GM12878 (cell line): ENCODE measurements around the gene CLSTN2. TPM values are rescaled to one million over a fixed set of nuclear protein-coding genes. Genes with fewer than 3 reads are reported as not detected.

Experiments
- ATAC-seq: fragments of 200-7000 bp; cut with Tn5 transposase; 3 replicates; pipeline ENCODE4 v1.9.1; 2020; ENCODE audit warnings: mild to moderate bottlenecking, moderate library complexity
- BruUV-seq: library from RNA; stranded (reverse); fragments of 400-500 nt; replicated peaks from 2 replicates; lab custom pipeline; 2021; lab: Mats Ljungman, UMichigan
- CTCF ChIA-PET: fragments of 300-600 bp; sonication (Branson Sonifier 250); formaldehyde crosslinking; extraction: SDS; loops from one replicate; lab custom pipeline; 2021; ENCODE audit warnings: inconsistent platforms; lab: Yijun Ruan, JAX
- POLR2A ChIA-PET: fragments of 350-600 bp; formaldehyde crosslinking; extraction: SDS; loops from one replicate; lab custom pipeline; 2021; ENCODE audit warnings: inconsistent platforms; lab: Charles Lee
- RAD21 ChIA-PET: fragments of 300-600 bp; sonication (Branson Sonifier 250); formaldehyde crosslinking; loops from one replicate; lab custom pipeline; 2023; ENCODE audit warnings: antibody characterized with exemption; ENCODE audit not compliant: unreplicated experiment; lab: Charles Lee
- SMC1A ChIA-PET: fragments of 300-600 bp; sonication (Branson Sonifier 250); formaldehyde crosslinking; loops from one replicate; lab custom pipeline; 2023; ENCODE audit not compliant: unreplicated experiment, uncharacterized antibody; lab: Charles Lee
- DNase-seq: peaks from one replicate; pipeline ENCODE4 v3.0.0-alpha.2; 2011; ENCODE audit warnings: low read depth, low spot score
- FAIRE-seq: peaks from 3 replicates; lab custom pipeline; 2011; peaks lifted over from hg19 to GRCh38; lab: Jason Lieb, UNC
- H2AFZ ChIP-seq: 2 replicates; pipeline ENCODE4 v1.6.0; 2011; ENCODE audit warnings: low read depth, low read length, control low read depth; ENCODE audit not compliant: control insufficient read depth
- H3K27ac ChIP-seq: 2 replicates; pipeline ENCODE4 v1.5.1; 2011; ENCODE audit warnings: control low read depth; ENCODE audit not compliant: control insufficient read depth, insufficient read depth
- H3K27me3 ChIP-seq, 2 experiments: replicated peaks in 1 of 2; 2 replicates each; pipeline versions ENCODE4 v1.6.0 to v1.6.1; 2011; ENCODE audit warnings: low read length in 1 of 2; ENCODE audit not compliant: control insufficient read depth in 2 of 2, insufficient read depth in 2 of 2
- H3K36me3 ChIP-seq, 2 experiments: 2 replicates each; pipeline ENCODE4 v1.5.1; 2011; ENCODE audit warnings: low read length in 1 of 2; ENCODE audit not compliant: control insufficient read depth in 2 of 2, insufficient read depth in 2 of 2
- H3K4me1 ChIP-seq: 2 replicates; pipeline ENCODE4 v1.6.1; 2011; ENCODE audit warnings: mild to moderate bottlenecking, low read length, moderate library complexity, mixed read lengths; ENCODE audit not compliant: control insufficient read depth, insufficient read depth
- H3K4me2 ChIP-seq: 2 replicates; pipeline ENCODE4 v1.6.0; 2011; ENCODE audit warnings: control low read depth; ENCODE audit not compliant: control insufficient read depth, insufficient read depth
- H3K4me3 ChIP-seq: fragments of 200-600 bp; sonication (generic); 2 replicates; pipeline ENCODE4 v1.5.1; 2016
- H3K79me2 ChIP-seq: 2 replicates; pipeline ENCODE4 v1.6.0; 2011; ENCODE audit warnings: low read length; ENCODE audit not compliant: control insufficient read depth, insufficient read depth
- H3K9ac ChIP-seq: 2 replicates; pipeline ENCODE4 v1.8.0; 2011; ENCODE audit warnings: low read length, control low read depth, mixed read lengths; ENCODE audit not compliant: control insufficient read depth, insufficient read depth
- H3K9me3 ChIP-seq: replicated peaks from 3 replicates; pipeline ENCODE4 v1.5.1; 2011; ENCODE audit warnings: mild to moderate bottlenecking, low read length; ENCODE audit not compliant: control insufficient read depth, insufficient read depth
- H4K20me1 ChIP-seq: 2 replicates; pipeline ENCODE4 v1.6.0; 2011; ENCODE audit not compliant: control insufficient read depth, insufficient read depth
- RBBP5 ChIP-seq: fragments of 200-600 bp; sonication (generic); conservative IDR thresholded peaks from 2 replicates; pipeline ENCODE4 v1.6.1; 2016
- TCF12 ChIP-seq: IDR thresholded peaks from 2 replicates; pipeline ENCODE4 v1.6.1; 2011; ENCODE audit warnings: low read depth, mild to moderate bottlenecking, low read length
- ZBED1 ChIP-seq: IDR thresholded peaks from 2 replicates; pipeline ENCODE4 v1.6.1; 2016; ENCODE audit warnings: borderline replicate concordance
- WGBS: methylation state at CpG from one replicate; pipeline ENCODE4 v1.1.6; 2016; ENCODE audit warnings: low lambda C conversion rate; ENCODE audit not compliant: insufficient replicate concordance, insufficient coverage; ENCODE audit errors: missing lambda C conversion rate; 5-methylcytosine and 5-hydroxymethylcytosine counted together
- in situ Hi-C: fragments of 300-500 bp; cut with MboI; formaldehyde crosslinking; loops from 9 replicates; pipeline ENCODE4 v1.14.3; 2018; ENCODE audit warnings: mixed read lengths
- intact Hi-C: fragments of 100-400 bp; cut with micrococcal nuclease; formaldehyde crosslinking; loops from one replicate; pipeline ENCODE4 v1.14.2; 2022; ENCODE audit not compliant: unreplicated experiment
- polyA plus RNA-seq, 11 experiments: library from polyadenylated mRNA; depleted of rRNA in 4 of 11; unstranded in 6 of 11; stranded (reverse) in 5 of 11; fragments of >200 nt; fragmentation: Nextera tagmentation in 4 of 11; fragmentation: Illumina TruSeq in 1 of 11; extraction: Ambion mirVana in 4 of 11; extraction: Trizol in 1 of 11; gene quantifications; 1 replicate in 1 of 11; 2 replicates in 10 of 11; pipeline versions ENCODE4 v1.2.1 to v1.2.3, GENCODE V29; 2011 to 2016; ENCODE audit warnings: inconsistent platforms in 2 of 11, missing spikeins in 2 of 11, low read depth in 1 of 11
- total RNA-seq, 4 experiments: library from RNA; depleted of rRNA in 3 of 4; stranded (reverse); fragments of >200 nt in 3 of 4; fragmentation: Illumina TruSeq in 1 of 4; extraction: Trizol in 1 of 4; gene quantifications; 2 replicates each; pipeline versions ENCODE4 v1.2.1 to v1.2.3, GENCODE V29; 2013 to 2021
- TF ChIP-seq, protein P1 (sequence below), 3 experiments: IDR thresholded peaks in 2 of 3; conservative IDR thresholded peaks in 1 of 3; 2 replicates each; pipeline ENCODE4 v1.5.1; 2011; ENCODE audit warnings: low read depth in 3 of 3, low read length in 3 of 3, mild to moderate bottlenecking in 3 of 3, control low read depth in 2 of 3, moderate library complexity in 2 of 3, inconsistent platforms in 1 of 3, mixed read lengths in 1 of 3; ENCODE audit not compliant: control insufficient read depth in 2 of 3, insufficient read depth in 1 of 3; ENCODE audit errors: extremely low read depth in 1 of 3
- TF ChIP-seq, protein P2 (sequence below): fragments of 450-650 bp; IDR thresholded peaks from 2 replicates; pipeline ENCODE4 v1.6.1; 2017; ENCODE audit warnings: mild to moderate bottlenecking, low read depth, inconsistent platforms; ENCODE audit not compliant: poor library complexity, severe bottlenecking

Gene CLSTN2
- total and polyA plus RNA-seq, 10 of the 15 experiments (the other 5 are each of a cell fraction or from before 2014, with no cell fraction given) = under 0.01 to 0.10 (median under 0.01) TPM; not detected in 5

DNA sequence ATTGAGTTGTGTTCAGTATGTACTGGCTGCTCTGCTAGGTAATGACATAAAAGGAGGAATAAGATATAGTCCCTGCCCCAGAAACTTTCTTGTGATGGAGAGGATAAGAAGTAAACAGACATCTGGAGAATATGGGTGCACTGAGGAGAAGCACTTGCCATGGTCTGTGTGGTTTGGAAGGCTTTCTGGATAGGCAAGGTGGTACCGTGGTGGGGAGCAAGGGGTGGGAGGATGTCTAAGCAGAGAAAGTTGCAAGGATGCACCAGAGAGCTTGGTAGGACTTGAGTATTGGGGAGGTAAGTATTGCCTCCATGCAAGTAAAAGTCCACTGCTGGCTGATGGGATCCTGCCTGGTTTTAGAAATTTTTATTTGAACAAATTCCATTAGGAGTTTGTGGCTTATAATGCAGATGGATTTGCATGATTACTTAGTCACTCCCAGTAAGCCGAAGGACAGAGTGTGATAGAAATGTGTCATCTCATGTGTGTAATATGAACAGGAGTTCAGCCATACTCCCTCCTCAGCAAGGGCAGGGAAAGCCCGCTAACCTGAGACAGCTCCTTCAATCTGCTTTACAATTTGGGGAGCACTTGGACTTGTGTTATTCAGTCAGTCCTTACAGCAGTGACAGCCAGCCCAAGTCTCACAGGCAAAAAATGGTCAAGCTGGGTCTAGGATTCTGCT is 53.6 kb downstream of the CLSTN2 start:
- Histone ChIP-seq H3K9ac (no peak overlapping the region), H3K36me3 (no peaks in the 10 kb centered on the region), H3K4me2 (no peak overlapping the region), H4K20me1 (no peaks in the 10 kb centered on the region), H3K4me3 (no peak overlapping the region), H3K4me1 (no peaks in the 10 kb centered on the region), H3K27me3 (no peaks in the 10 kb centered on the region; a peak in 1 of 4 replicates), H2AFZ (no peak overlapping the region), H3K9me3 (no peaks in the 10 kb centered on the region)
- CTCF ChIA-PET = no interaction called here
- 18% methylated on average over 3 of the region's 3 CpGs for WGBS
- FAIRE-seq = no peak
- TF ChIP-seq, protein P1, sequence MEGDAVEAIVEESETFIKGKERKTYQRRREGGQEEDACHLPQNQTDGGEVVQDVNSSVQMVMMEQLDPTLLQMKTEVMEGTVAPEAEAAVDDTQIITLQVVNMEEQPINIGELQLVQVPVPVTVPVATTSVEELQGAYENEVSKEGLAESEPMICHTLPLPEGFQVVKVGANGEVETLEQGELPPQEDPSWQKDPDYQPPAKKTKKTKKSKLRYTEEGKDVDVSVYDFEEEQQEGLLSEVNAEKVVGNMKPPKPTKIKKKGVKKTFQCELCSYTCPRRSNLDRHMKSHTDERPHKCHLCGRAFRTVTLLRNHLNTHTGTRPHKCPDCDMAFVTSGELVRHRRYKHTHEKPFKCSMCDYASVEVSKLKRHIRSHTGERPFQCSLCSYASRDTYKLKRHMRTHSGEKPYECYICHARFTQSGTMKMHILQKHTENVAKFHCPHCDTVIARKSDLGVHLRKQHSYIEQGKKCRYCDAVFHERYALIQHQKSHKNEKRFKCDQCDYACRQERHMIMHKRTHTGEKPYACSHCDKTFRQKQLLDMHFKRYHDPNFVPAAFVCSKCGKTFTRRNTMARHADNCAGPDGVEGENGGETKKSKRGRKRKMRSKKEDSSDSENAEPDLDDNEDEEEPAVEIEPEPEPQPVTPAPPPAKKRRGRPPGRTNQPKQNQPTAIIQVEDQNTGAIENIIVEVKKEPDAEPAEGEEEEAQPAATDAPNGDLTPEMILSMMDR (IDR thresholded peaks at IDR 0.05 in 2 of 3, conservative IDR thresholded peaks at IDR 0.05 in 1 of 3; ENCODE audit: control insufficient read depth in 2 of 3, extremely low read depth in 1 of 3, insufficient read depth in 1 of 3, low read depth in 3 of 3, low read length in 3 of 3) = no peak
- no peak for TF ChIP-seq RBBP5
- no peak for TF ChIP-seq TCF12
- TF ChIP-seq, protein P2, sequence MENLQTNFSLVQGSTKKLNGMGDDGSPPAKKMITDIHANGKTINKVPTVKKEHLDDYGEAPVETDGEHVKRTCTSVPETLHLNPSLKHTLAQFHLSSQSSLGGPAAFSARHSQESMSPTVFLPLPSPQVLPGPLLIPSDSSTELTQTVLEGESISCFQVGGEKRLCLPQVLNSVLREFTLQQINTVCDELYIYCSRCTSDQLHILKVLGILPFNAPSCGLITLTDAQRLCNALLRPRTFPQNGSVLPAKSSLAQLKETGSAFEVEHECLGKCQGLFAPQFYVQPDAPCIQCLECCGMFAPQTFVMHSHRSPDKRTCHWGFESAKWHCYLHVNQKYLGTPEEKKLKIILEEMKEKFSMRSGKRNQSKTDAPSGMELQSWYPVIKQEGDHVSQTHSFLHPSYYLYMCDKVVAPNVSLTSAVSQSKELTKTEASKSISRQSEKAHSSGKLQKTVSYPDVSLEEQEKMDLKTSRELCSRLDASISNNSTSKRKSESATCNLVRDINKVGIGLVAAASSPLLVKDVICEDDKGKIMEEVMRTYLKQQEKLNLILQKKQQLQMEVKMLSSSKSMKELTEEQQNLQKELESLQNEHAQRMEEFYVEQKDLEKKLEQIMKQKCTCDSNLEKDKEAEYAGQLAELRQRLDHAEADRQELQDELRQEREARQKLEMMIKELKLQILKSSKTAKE = no peak
- TF ChIP-seq ZBED1 = no peak
- TF ChIP-seq, all 136 proteins: peak for 0
- SMC1A ChIA-PET = no interaction called here
- Histone ChIP-seq H3K27ac (no peak overlapping the region), H3K79me2 (no peaks in the 10 kb centered on the region)
- no TSS peak for BruUV-seq
- intact Hi-C loops = no loop called here
- in situ Hi-C loops = no loop called here
- ATAC-seq = no peak
- RAD21 ChIA-PET = no interaction called here
- DNase-seq = no peak
- POLR2A ChIA-PET = no interaction called here
